Common myeloid progenitor, CD34-positive (primary cell): ENCODE measurements around the gene SIGMAR1.

Experiments
- CTCF ChIA-PET: fragments of 350-600 bp; sonication (Branson Sonifier 250); formaldehyde crosslinking; loops from one replicate; lab custom pipeline; 2021; ENCODE audit warnings: antibody characterized with exemption; lab: Charles Lee
- POLR2A ChIA-PET: fragments of 350-600 bp; sonication (Branson Sonifier 250); formaldehyde crosslinking; loops from one replicate; lab custom pipeline; 2021; ENCODE audit warnings: antibody characterized with exemption; lab: Charles Lee
- DNase-seq, 3 donors: peaks; one replicate each; pipeline versions ENCODE4 v3.0.0 to v3.0.0-alpha.2; 2013
- H3K27ac ChIP-seq, 2 experiments: 1 replicate in 1 of 2; 2 replicates in 1 of 2; pipeline ENCODE4 v1.7.0; 2013; ENCODE audit warnings: inconsistent platforms in 2 of 2, low read length in 2 of 2, mild to moderate bottlenecking in 2 of 2, low read depth in 1 of 2, moderate library complexity in 1 of 2; ENCODE audit not compliant: severe bottlenecking in 2 of 2, insufficient read depth in 1 of 2, poor library complexity in 1 of 2
- H3K27me3 ChIP-seq, 5 experiments: replicated peaks in 2 of 5; 1 replicate in 3 of 5; 2 replicates in 2 of 5; pipeline versions ENCODE4 v1.6.1 to v1.7.0; 2013; ENCODE audit warnings: low read length in 4 of 5, mild to moderate bottlenecking in 2 of 5, moderate library complexity in 2 of 5, inconsistent platforms in 1 of 5; ENCODE audit not compliant: insufficient read depth in 5 of 5, control insufficient read depth in 4 of 5
- H3K36me3 ChIP-seq, 4 experiments: 1 replicate in 2 of 4; 2 replicates in 2 of 4; pipeline versions ENCODE4 v1.6.1 to v1.7.0; 2013; ENCODE audit warnings: low read length in 3 of 4, control low read depth in 1 of 4, mild to moderate bottlenecking in 1 of 4; ENCODE audit not compliant: control insufficient read depth in 4 of 4, insufficient read depth in 4 of 4
- H3K4me1 ChIP-seq, 4 experiments: 1 replicate in 3 of 4; 2 replicates in 1 of 4; pipeline versions ENCODE4 v1.6.1 to v1.7.1; 2013; ENCODE audit warnings: low read length in 3 of 4, mild to moderate bottlenecking in 3 of 4, control low read depth in 1 of 4, inconsistent platforms in 1 of 4, moderate library complexity in 1 of 4; ENCODE audit not compliant: control insufficient read depth in 4 of 4, insufficient read depth in 4 of 4; ENCODE audit errors: control extremely low read depth in 1 of 4
- H3K4me3 ChIP-seq, 7 experiments: 1 replicate in 4 of 7; 2 replicates in 3 of 7; pipeline versions ENCODE4 v1.5.1 to v1.7.0; 2013; ENCODE audit warnings: mild to moderate bottlenecking in 7 of 7, low read length in 6 of 7, moderate library complexity in 6 of 7, inconsistent platforms in 2 of 7, low read depth in 2 of 7, control low read depth in 1 of 7; ENCODE audit not compliant: insufficient read depth in 4 of 7, control insufficient read depth in 1 of 7; ENCODE audit errors: extremely low read depth in 1 of 7
- H3K9me3 ChIP-seq, 5 experiments: 1 replicate in 4 of 5; 2 replicates in 1 of 5; pipeline versions ENCODE4 v1.6.1 to v1.7.1; 2013; ENCODE audit warnings: low read length in 4 of 5, mild to moderate bottlenecking in 2 of 5, inconsistent platforms in 1 of 5, low read depth in 1 of 5, moderate library complexity in 1 of 5; ENCODE audit not compliant: control insufficient read depth in 4 of 5, insufficient read depth in 2 of 5; ENCODE audit errors: control extremely low read depth in 1 of 5
- WGBS: methylation state at CpG from one replicate; pipeline ENCODE4 v1.1.5; 2013; ENCODE audit not compliant: insufficient coverage; 5-methylcytosine and 5-hydroxymethylcytosine counted together

The SIGMAR1 gene

DNA sequence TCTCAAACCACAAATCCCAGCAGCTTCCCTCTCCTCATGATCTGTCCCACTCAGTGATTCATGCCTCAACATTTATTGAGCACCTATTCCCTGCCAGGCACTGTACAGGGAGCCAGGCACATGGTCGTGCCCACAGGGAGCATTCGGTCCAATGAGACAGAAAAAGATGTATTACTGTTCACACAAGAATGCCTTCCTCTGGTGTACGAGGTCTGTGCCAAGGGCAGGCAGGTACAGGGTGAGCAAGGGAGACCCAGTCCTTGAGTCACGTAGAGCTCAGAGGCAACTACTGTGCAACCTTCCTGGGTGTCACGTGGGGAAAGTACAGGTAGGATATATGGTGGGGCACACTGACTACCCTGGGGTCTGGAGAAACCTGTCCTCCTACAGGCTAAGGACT is 52.6 kb downstream of the SIGMAR1 start:
- Histone ChIP-seq H3K27ac (no peak overlapping the region), H3K27me3 (peaks cover 11 to 95% (median 55%) of the 10 kb centered on the region in 5 experiments), H3K4me1 (peaks cover 0 to 15% (median 11%) of the 10 kb centered on the region in 4 experiments), H3K36me3 (no peaks in the 10 kb centered on the region), H3K4me3 (no peak overlapping the region), H3K9me3 (peaks cover 0 to 2% (median 0%) of the 10 kb centered on the region in 5 experiments)
- DNase-seq = no peak
- ChIA-PET POLR2A (no interaction called here), CTCF (interaction anchor here (0.9 to 1.6 kb wide), 3 partner anchors 9 to 20 kb away, joined by 3 to 5 read pairs (median 3); no protein-coding TSS in a partner anchor)
- WGBS = 85% methylated on average over 4 of the region's 5 CpGs
